NCI-H1694 (cell line): ENCODE results near the gene MACO1.
"Not testable (repeated sequence)": the region's sequence is repeated elsewhere in the genome, so short reads cannot be mapped to it uniquely, and the experiment has no call there.

ENCODE experiments used
- DNase-seq: peaks from one replicate; lab custom pipeline; 2025; lab: John Stamatoyannopoulos, UW

MACO1 gene

DNA sequence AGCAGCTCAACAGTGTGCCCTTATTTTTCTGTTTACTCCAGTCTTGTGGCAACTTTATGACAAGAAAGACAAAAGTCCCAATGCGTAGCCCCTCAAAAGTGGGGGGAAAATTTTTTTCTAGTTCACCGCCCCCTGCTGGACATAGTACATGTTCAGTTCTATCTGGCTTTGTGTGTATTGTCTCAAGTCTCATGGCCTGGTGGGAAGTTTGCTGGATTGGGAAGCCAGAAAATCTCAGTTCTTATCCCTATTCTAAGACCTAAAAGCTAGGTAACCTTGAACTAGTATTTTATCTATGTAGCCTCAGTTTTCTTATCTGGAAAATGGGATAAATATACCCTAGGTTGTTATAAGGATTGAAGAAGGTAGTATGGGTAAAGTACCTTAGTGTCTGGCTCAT lies 56.9 kb downstream of the MACO1 start:
- DNase-seq, result no peak

DNA sequence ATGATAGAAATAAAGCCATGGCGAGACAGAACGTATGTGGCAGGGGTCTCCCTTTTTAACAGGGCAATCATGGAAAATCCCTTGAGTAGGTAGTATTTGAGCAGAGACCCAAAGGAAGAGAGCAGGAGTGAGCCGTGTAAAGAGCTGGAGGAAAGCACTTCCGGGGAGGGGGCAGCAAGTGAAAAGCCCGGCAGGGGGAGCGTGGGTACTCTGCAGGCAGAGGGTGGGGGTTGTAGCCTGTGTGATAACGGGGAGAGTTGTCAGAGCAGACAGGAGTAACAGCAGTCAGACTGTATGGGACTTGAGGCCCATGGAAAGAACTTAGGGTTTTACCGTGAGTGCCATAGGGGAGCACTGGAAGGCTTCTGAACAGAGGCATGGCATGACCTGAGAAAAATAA lies 61.6 kb downstream of the MACO1 start:
- no peak for DNase-seq

DNA sequence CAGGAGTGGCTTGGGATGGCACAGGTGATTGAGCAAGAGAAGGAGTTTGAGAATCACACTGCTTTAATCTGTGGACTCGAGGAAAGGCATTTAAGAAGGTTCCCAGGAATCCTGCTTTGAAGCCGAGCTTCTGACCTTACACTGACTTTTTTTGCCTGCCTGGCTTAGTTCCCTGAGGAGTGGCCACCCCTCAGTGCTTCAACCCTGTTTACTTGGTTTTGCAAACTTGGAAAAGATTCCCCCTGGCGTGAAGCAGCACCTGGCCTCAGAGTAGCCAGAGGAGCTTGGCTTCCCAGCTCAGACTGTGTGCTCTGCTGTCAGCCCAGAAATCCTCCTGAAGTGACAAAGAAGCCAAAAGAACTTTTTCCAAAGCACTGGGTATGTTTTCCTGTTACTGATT lies 64.3 kb downstream of the MACO1 start:
- DNase-seq, result no peak

DNA sequence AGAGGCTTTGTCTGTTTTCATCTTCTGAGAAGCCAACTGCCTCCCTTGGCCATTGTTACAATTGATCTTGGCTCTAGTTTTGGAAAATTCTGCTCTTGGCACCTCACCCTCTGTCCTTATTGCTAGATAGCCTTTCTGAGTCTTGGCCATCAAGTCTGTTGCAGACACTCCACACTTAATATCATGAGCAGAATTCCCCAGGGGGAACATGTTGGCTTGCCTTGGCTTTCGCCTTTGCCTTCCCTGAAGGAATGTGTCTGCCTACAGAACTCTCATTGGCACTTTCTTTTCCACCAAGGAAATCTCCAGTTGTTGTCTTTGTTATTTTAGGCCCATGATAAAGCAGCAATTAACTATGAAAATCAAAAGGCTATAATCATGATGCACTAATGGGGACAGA lies 70.0 kb downstream of the MACO1 start:
- no peak for DNase-seq

DNA sequence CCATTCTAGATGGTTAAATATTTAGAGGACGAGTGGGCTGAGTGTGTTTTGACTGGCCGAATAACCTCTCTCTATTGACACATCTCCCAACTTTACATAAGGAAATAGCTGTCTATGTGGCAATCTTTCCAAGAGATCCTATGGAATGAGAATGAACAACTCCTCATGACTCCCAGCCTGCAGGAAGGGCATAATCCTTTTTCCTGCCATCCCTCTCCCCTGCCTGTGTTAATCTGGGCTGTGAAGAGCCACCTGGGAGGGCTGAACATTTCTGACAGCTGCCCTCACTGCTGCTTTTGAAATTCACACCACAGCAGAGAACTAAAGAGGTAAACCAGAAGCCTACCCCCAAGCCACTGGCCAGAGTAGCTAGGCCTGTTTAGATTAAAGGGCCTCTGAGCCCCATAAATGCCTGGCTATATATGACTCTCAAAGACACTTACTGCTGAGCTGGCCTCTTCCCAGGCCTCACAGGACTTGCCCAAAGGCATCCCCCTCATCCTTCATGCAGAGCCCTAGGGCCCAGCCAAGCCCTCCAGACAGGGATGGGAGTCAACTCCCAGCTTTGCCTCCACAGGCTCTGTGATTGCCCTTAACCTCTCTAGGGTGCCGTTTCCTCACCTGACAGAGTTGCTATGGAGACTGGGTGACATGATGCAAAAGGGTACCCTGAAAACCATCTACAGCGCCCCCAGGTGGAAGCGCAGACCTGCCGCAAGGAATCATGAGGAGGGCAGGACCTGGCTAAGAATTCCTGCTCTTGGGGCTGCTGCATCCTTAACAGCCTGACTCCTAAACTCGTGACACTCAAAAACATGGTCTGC lies 70.8 kb downstream of the MACO1 start:
- no peak for DNase-seq

DNA sequence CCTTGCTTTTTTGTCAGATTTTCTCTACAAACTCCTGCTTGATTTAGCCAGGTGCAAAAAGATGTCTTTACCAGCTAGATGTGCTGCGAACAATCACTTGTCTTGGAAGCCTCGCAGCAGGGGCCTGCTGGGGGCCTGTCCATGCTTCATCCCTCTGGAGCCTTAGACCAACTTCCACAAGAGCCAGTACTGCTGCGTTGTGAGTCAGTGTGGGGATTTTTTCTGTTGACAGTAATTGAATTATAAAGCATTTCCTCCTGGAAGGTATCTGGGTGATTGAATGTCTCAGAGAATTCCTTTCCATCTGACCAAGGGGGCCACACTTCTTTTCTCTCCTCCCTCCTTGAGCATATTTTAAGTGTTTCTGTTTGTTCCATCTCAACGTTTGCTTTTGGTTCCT lies 72.3 kb downstream of the MACO1 start:
- no peak for DNase-seq

DNA sequence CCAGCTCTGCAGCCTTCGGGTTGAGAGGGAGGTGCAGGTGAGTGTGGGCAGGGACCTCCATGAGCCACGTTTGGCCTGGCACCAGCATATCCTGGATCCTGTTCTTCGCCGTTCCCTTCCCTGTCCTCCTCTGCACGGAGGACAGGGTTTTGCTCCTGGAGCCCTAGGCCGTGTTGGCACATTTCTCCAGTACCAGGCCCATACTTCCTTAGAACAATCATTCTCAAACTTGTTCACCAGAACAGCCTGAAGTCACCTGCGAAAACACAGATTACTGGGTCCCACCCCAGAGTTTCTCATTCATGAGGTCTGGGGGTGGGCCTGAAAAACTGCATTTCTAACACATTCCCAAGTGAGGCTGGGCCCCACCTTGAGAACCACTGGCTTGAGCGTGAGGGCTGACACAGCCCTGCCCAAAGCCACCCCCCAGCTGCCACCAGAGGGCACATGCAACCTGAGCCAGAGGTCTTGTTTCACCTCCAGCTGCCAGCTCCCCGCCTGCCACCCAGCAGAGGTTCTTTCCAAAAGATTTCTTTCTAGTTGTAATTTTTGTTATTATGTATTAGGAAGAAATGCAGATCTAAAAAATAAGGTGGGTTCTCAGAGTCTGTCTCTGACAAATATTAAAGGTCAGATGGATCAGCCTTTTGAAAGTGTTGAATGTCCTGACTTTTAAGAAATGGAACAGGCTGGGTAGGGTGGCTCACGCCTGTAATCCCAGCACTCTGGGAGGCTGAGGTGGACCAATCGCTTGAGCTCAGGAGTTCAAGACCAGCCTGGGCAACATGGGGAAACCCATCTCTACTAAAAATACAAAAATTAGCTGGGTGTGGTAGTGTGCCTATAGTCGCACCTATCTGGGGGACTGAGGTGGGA lies 73.1 kb downstream of the MACO1 start:
- no peak for DNase-seq

DNA sequence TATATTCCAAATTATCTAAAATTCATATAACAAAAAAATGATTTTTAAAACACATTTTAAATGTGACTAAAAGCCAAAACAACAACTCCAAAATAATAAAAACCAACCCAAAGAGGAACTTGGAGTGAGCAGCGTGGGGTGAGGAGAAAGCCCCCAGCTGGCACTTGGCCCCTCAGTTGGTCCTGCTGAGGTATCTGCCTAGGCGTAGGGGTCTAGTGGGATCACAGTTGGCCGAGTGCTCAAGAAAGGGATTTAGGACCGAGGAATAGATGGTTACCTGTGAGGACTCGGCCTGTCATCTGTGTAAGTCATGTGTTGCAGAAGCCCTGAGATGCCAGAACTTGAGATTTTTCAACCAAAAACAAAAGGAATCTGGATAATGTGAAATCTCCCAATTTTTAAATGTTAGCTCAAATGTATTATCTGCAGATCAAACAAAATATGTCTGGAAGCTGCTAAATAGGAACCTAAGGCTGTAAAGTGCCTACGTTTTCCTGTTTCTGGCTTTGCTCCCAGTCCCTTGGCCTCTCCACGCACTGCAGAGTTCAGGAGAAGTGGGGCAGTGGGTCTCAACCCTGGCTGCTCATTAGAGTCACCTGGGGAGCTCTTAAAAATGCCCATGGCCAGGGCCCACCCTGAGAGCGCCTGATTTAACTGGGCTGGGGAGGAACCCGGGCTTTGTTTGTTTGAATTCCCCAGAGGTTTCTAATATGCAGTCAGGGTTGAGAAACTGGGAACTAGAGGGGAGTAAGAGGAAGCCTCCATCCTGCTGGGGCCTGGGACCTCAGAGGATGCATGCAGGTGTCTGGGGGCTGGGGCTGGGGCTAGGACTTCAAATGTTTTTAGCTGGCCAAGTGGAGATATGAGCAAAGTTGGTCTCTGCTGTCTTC lies 74.3 kb downstream of the MACO1 start:
- no peak for DNase-seq

DNA sequence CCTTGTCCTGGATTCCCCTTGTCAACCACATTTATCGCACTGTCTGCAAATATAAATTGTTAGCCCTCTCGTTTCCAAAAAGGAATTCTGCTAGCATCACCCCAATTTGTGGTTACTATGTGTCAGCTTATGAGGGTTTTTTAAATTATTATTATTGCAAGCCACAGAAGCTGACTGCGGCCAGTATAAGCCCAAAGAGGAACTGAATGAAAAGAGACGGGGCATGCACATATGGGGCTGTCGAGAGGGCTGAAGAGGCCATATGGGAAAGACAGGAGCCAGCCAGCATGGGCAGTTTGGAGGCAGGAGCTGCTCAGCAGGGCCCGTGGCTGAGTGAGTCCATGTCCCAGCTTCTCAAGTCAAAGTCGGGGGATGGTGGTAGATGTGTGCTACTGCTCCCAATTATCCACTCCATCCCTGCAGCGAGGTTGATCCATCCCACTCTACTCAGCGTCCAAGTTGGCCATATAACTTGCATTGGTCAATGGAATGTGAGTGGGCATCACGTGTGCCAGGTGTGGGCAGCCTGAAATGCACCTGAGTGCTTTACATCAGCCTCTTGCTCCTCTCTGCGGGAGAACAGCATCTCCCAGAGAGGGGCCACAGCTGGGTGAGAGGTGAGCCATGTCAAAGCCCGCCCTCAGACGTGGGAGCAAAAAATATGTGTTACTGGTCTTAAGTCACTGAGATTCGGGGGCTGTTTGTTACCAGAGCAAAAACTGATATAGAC lies 75.1 kb downstream of the MACO1 start:
- DNase-seq, result no peak

DNA sequence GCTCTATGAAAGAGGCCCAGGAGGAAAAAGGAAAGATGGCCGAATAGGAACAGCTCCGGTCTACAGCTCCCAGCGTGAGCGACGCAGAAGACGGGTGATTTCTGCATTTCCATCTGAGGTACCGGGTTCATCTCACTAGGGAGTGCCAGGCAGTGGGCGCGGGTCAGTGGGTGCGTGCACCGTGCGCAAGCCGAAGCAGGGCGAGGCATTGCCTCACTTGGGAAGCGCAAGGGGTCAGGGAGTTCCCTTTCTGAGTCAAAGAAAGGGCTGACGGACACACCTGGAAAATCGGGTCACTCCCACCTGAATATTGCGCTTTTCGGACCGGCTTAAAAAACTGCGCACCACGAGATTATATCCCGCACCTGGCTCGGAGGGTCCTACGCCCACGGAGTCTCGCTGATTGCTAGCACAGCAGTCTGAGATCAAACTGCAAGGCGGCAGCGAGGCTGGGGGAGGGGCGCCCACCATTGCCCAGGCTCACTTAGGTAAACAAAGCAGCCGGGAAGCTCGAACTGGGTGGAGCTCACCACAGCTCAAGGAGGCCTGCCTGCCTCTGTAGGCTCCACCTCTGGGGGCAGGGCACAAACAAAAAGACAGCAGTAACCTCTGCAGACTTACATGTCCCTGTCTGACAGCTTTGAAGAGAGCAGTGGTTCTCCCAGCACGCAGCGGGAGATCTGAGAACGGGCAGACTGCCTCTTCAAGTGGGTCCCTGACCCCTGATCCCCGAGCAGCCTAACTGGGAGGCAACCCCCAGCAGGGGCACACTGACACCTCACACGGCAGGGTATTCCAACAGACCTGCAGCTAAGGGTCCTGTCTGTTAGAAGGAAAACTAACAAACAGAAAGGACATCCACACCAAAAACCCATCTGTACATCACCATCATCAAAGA lies 76.1 kb downstream of the MACO1 start:
- DNase-seq, result not testable (repeated sequence)

DNA sequence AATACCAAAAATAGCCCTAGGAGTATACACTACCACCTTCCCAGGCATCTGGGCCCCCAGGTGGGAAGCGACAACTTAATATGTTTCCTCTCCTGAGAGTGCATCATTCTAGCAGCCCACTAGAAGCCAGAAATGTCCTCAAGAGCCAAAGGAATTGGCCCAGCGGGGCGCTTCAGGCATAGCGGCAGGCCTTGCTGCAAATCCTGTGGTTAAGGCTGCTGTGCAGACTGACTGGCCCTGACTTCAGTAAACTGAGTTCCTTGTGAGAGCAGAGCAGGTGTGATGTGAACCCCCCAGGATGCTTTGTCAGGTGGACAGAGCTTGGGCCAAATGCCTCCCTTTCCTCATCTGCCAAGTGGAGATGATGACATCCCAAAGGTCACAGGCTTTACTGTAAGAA lies 83.0 kb downstream of the MACO1 start:
- DNase-seq, result no peak

DNA sequence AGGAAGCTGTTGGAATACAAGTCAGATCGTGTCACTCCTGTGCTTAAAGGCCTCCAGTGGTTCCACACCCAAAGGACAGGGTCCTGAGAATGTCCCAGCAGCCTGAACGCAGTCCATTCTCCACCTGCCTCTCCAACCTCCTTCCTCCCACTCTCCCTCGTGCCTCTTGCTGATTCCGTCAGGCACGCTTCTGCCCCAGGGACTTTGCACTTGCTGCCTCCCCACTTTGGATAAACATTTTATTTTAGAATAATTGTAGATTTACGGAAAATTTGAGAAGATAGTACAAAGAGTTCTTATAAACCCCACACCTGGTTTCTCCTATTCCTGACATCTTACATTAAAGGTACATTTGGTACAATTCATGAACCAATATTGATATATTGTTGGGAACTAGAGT lies 84.3 kb downstream of the MACO1 start:
- no peak for DNase-seq

DNA sequence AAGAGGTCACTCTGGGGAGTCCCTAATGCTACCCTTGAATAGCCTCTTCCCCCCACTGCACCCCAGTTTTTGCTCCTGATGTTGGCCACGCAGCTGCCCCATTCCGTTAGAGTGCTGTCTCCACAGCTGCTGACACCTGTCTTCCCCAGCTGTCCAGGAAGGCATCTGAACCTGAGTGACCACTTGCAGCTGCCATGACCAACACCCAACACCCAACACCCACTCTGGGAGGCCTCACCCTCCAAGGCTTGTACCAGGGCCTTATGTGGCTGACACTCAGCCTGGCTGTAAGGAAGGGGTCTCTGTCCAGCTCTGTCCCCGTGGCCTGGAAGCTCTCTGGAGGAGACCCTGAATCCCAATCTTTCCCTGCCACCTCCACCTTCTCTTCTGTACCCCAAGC lies 86.0 kb downstream of the MACO1 start:
- no peak for DNase-seq

DNA sequence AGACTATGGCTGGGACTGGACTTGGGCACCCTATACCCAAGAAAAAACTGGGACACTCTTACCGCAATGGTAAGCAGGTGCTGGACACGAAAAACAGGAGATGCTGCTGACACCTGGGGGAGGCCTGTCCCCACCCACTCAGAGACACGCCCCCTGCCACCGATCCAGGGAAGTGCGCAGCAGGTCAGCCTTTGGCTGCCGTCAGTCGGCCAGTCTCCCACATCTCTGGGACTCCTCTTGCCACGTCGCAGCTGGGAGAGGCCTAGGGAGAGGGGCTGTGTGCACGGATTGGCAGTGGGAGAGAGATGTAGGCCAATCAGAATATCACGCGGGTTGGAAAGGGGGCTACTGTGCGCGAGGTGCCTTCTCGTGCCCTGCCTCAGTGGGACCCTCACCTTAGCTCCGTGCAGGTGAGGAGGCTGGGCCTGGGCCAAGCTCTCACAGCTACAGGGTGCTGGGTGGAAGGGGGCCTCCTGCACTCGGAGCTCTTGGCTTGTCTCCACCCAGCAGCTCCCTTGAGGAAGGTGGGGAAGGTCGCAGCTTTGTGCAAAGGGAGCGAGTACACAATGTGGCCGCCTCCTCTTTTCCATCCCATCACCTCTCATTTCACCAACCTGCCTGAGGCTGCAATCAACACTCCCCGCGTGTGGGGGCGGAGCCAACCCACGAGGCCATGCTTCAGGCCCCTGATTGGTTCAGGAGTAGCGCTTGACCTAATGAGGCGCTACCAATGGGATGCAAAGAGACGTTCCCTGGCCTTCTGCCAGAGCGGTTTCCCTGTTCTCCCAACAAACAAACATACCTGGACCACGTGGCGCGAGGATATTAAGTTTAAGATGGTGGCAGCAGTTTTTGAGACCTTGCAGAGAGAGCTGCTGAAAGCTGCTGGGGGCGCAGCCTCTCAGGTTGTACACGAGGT lies 87.0 kb downstream of the MACO1 start:
- DNase-seq, result no peak

DNA sequence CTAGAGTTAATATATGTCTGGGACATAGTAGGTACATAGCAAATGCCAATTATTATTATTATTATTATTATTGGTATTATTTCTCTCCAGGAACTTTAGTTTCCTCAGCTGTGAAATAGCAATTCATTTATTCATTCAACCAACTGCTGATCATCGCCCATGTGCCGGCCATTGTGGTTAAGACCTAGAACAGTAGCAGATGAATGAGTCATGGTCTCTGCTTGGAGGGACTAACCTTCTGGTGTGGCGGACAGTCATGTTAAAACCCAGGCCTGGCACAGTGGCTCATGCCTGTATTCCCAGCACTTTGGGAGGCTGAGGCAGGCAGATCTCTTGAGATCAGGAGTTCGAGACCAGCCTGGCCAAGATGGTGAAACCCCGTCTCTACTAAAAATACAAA lies 88.9 kb downstream of the MACO1 start:
- DNase-seq, result no peak

DNA sequence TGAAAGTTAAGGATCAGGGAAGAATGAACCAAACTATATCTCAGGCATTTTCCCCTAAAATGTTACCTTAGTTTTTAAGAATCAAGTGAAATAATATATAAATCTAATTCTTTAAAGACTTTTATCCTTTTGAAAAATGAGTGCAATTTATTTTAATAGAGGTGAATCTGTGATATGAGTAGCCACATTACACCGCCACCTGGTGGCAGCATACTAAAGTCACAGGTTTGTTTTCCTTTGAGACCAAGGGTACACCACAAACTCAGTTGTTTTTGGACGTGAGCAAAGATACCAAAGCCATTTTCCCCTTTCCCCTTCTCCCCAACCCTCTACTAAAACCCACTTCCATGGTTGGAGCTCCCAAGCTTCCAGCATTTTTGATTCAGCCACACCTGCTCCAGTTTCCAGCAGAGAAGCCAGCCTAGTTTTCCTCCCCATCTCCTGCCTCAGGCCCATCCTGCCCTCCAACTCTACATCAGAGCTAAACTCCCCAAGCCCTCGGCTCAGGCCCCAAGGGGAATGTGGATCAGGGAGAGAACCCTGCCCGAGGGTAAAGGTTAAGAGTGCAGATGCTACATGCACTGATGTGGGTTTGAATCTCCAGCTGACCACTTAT lies 89.9 kb downstream of the MACO1 start:
- peak; percentile 47 for DNase-seq

DNA sequence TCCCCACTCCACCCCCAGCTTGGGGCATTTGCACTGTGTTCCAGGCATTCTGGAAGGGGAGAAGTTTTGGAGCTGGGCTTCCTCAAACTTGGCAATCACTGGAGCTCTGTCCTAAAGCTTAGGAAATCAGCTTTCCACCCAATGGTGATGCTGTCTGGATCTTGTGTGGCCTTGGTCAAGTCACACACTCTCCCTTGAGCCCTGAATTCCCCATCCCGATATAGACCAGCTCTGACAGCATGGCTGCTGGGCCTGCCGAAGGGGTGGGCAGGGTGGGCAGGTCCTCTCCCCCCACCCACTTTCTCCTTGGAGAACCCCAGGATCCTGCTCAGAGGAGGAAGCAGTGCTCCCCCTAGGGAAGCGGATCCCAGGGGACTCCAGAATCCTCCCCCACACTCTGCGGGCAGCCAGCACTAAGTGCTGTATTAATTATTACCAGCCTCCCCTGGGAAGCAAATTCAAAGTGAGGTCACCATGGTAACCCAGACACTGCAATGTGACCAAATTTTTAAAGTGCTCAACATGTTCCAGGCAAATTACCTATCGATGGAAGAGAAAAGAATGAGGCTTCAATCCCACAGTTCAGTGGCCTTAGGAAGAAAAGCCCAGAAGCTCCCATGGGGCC lies 91.4 kb downstream of the MACO1 start:
- no peak for DNase-seq

DNA sequence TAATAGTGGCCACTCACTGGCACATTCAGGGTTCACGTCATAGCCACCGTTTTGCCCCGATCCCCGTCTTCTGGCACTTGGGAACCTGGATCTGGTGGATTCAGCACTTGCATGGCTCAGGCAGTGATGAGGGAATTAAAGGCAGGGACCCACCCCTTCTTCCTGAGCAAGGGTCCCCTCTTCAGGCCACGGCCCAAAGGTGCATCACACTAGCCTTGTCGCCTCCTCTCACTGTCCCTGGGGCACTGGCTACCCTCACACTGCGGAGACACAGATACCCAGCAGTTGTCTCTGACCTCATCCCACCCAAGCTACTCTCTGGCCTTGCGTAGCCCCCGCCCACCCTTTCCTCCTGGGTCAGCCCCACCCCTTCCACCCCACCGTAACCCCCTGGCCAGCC lies 92.8 kb downstream of the MACO1 start:
- no peak for DNase-seq
